GM19438 (cell line): ENCODE data around the gene TESK2.
"Not testable (repeated sequence)": the region's sequence is repeated elsewhere in the genome, so short reads cannot be mapped to it uniquely, and the experiment has no call there.

Source experiments
- ATAC-seq: cut with Tn5 transposase; IDR thresholded peaks from one replicate; pipeline ENCODE4 v1.9.1; 2021; ENCODE audit warnings: low read depth; ENCODE audit not compliant: unreplicated experiment

The TESK2 gene

GRCh38 chr1:45478121-45478814 is 12.7 kb downstream of the TESK2 start:
- no peak for ATAC-seq

DNA sequence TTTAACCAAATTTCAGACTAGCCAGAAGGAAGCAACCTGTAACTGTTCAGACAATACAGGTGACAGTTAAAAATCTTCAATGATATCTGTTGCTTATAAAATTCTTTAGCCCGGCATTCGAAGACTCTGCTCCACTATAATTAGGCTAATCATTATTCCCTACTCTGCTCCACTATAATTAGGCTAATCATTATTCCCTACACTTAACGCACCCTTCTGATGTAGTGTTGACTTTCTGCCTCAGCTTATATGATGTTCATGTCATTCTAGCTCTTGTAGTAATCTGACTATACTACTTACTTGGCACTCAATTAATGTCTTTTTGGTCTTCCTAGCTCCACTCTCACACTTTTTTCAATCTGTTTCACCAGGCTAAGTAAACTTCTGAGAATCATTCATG is 13.3 kb downstream of the TESK2 start:
- no peak for ATAC-seq

GRCh38 chr1:45474194-45474593 is 16.8 kb downstream of the TESK2 start:
- not testable (repeated sequence) for ATAC-seq

DNA sequence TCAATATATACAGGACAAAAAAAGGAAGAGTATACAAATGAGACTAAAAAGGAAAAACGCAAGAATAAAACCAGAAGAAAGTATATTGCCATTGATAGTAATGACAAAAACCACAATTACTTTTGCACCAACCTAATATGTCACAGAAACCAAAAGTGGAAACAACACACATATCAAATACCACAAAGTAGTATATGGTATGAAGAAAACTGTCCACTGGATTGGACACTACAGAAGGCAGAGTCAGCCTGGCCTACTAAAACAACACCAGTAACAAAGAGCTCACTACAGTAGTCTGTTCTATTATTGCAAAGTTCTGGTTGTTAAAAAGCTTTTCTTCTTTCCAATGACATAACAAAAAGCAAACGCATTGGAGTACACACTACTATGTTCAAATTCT is 17.7 kb downstream of the TESK2 start:
- ATAC-seq, result no peak

DNA sequence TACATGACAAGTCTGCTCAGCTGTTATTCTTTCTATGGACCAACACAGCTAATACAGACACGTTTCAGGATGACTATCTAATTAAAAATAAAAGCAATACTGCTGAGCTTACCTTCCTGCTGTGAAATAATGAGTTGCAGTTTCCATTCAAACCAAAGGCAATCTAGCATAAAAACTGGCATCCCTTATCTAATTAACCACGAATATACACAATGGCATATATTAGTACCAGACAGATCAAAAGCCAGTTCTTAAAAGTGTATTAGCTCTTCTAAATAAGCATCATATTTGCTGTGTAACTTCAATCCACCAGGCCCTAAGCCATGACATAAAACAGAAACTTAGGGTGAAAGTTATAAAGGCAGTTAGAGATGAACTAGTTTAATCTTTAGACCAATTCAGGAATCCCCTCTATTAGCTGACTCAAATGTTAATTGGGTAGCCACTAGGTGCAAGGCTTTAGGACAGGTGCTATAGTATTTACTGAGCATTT is 20.6 kb downstream of the TESK2 start:
- ATAC-seq, result no peak

GRCh38 chr1:45467353-45467752 is 23.6 kb downstream of the TESK2 start:
- ATAC-seq, result not testable (repeated sequence)

GRCh38 chr1:45465277-45465676 is 25.7 kb downstream of the TESK2 start:
- ATAC-seq, result no peak

DNA sequence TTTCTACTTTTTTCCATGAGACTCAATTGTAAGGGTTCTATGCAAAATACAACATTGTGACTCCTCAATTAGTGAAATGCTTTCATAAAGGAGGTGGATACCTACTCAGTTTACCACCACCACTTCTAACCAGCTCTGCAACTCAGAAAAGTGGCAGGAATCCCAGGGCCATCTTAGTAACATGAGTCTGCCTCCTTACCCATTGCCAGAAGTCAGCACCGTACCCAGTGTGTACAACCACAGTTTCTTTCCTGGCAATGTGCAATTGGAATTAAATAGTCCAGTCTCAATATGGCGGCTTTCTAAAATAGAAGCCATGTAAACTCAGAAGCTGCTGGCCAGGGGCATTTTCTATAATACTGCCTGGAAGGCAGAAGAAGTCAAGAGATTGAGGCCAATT is 32.1 kb downstream of the TESK2 start:
- ATAC-seq, result no peak

DNA sequence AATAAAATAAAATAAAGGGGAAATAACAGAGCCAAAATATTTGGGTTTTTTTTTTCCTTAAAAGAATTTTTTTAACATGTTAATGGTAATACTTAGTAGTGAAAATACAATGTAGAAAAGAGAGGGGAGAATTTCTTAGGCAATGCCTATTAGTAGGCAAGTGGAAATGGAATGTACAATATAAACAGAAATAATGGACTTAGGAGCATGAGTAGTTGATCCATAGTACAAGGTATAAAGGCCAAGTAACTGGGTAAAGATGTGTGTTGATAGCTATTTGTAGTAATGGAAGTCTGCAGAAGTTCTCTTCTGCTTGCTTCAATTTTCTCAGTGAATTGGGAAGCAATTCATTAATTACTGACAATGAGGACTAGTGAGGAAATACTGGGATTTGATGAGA is 34.4 kb downstream of the TESK2 start:
- no peak for ATAC-seq

- no peak for ATAC-seq
These were observed 35.8 kb downstream of the TESK2 start for GRCh38 chr1:45455162-45455561.

- ATAC-seq, result no peak
These were observed 36.5 kb downstream of the TESK2 start for GRCh38 chr1:45454464-45454863.

- ATAC-seq, result no peak
These were observed 38.5 kb downstream of the TESK2 start for GRCh38 chr1:45452503-45452902.

DNA sequence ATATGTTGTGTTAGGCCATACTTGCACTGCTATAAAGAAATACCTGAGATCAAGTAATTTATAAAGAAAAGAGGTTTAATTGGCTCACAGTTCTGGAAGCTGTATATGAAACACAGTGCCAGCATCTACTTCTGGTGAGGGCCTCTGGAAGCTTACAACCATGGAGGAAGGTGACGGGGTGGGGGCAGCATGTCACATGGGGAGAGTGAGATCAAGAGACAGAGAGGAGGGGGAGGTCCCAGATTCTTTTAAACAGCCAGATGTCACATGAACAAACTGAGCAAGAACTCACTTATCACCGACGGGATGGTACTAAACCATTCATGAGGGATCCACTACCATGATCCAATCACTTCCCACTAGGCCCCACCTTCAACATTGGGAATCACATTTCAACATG is 42.6 kb downstream of the TESK2 start:
- no peak for ATAC-seq

DNA sequence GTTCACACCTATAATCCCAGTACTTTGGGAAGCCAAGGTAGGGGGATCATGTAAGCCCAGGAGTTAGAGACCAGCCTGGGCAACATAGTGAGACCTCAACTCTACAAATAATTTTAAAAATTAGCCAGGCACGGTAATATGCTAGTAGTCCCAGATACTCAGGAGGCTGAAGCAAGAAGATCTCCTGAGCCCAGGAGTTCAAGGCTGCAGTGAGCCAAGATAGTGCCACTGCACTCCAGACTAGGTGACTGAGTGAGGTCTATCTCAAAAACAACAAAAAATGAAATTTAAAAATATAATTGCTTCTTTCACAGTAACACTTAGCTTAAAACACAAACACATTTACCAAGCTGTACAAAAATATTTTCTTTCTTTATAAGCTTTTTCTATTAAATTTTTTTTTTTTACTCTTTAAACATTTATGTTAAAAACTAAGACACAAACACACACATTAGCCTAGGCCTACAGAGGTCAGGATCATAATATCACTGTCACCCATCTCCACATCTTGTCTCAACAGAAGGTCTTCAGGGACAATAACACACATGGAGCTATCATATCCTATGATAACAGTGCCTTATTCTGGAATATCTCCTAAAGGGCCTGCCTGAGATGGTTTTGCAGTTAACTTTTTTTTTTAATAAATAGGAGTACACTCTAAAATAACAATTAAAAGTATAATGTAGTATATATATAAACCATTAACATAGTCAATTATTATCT is 43.9 kb downstream of the TESK2 start:
- no peak for ATAC-seq

GRCh38 chr1:45446530-45446929 is 44.4 kb downstream of the TESK2 start:
- ATAC-seq, result no peak

DNA sequence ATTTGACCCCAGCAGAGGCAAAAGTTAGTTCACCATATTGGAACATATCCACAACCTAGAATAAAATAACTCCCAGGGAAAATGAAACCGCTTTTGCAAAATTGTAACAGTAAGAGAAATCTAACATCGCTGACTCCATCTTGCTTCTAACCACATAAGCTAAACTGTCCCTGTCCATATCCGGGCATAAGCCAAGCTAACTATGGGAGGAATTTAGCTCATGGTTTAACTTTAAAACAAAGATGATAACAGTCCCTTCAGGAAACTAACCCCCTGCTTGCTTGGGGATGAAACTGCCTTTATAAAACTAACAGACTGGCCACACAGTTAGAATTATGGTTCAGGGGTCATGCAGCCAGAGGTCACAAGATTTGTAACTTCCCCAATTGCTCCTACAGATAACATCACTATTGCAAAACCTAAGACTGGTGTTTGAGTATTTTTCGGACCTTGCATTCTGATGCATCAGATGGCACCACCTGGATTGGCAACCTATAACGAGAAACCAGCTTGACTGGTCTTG is 46.3 kb downstream of the TESK2 start:
- ATAC-seq, result no peak

GRCh38 chr1:45443580-45444446 is 47.1 kb downstream of the TESK2 start:
- no peak for ATAC-seq

GRCh38 chr1:45442272-45442671 is 48.7 kb downstream of the TESK2 start:
- ATAC-seq, result no peak

- ATAC-seq, result no peak
These were observed 53.6 kb downstream of the TESK2 start for GRCh38 chr1:45437323-45437722.

- no peak for ATAC-seq
These were observed 60.5 kb downstream of the TESK2 start for GRCh38 chr1:45430490-45430889.

DNA sequence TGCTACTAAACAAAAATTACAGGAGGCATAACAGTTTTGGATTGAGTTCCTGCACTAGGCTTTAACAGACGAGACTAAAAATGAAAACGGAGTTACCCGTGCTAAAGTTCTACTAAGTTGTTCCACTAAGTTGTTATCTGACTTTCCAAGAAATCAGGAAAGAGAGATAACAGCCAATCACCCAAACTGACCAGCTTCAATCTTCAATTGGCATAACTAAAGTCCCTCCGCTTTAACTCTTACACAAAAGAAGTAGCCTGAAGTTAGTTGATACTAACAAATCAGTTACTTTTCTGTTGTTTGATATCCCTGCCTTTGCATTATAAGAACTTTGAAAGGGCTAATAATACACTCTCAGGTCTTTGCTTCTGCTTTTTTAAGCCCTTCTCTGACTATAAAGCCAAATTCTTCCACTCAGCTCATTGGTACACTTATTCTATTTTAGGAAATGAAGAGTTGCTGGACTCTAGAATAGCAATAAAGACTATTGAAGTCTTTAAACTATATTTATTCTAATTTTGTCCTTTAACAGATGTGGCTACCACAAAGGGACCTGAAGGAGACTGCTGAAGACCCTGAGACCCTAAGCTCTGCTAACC is 61.3 kb downstream of the TESK2 start:
- no peak for ATAC-seq
